Measurements from ENCODE around the gene FBXL16. TPM values are rescaled to one million over a fixed set of nuclear protein-coding genes. Genes with fewer than 3 reads are reported as not detected.

Gene FBXL16
- total and polyA plus RNA-seq, 9 of the 15 experiments (the other 6 are each of a cell fraction or from before 2014, with no cell fraction given): 0.21 to 8.2 (median 1.7) TPM

- TF ChIP-seq, protein P1, sequence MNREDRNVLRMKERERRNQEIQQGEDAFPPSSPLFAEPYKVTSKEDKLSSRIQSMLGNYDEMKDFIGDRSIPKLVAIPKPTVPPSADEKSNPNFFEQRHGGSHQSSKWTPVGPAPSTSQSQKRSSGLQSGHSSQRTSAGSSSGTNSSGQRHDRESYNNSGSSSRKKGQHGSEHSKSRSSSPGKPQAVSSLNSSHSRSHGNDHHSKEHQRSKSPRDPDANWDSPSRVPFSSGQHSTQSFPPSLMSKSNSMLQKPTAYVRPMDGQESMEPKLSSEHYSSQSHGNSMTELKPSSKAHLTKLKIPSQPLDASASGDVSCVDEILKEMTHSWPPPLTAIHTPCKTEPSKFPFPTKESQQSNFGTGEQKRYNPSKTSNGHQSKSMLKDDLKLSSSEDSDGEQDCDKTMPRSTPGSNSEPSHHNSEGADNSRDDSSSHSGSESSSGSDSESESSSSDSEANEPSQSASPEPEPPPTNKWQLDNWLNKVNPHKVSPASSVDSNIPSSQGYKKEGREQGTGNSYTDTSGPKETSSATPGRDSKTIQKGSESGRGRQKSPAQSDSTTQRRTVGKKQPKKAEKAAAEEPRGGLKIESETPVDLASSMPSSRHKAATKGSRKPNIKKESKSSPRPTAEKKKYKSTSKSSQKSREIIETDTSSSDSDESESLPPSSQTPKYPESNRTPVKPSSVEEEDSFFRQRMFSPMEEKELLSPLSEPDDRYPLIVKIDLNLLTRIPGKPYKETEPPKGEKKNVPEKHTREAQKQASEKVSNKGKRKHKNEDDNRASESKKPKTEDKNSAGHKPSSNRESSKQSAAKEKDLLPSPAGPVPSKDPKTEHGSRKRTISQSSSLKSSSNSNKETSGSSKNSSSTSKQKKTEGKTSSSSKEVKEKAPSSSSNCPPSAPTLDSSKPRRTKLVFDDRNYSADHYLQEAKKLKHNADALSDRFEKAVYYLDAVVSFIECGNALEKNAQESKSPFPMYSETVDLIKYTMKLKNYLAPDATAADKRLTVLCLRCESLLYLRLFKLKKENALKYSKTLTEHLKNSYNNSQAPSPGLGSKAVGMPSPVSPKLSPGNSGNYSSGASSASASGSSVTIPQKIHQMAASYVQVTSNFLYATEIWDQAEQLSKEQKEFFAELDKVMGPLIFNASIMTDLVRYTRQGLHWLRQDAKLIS (CRISPR knock-in tag; IDR thresholded peaks at IDR 0.05): no peak
- TF ChIP-seq ZNF282 (CRISPR knock-in tag; IDR thresholded peaks at IDR 0.05) (no peak), MEIS2 (IDR thresholded peaks at IDR 0.05; ENCODE audit: partially characterized antibody) (peak; percentile 49), ZNF589 (CRISPR knock-in tag; IDR thresholded peaks at IDR 0.05; ENCODE audit: low read depth) (no peak), HNRNPLL (IDR thresholded peaks at IDR 0.05; ENCODE audit: low read depth, low read length, poor library complexity, severe bottlenecking) (no peak), MCM7 (IDR thresholded peaks at IDR 0.05) (no peak), IRF2 (CRISPR knock-in tag; IDR thresholded peaks at IDR 0.05) (no peak), YY1 (IDR thresholded peaks at IDR 0.05; ENCODE audit: borderline replicate concordance in 1 of 3, control insufficient read depth in 1 of 3, extremely low read depth in 1 of 3, insufficient read depth in 3 of 3, insufficient read length in 1 of 3, insufficient replicate concordance in 2 of 3, low read depth in 1 of 3, low read length in 2 of 3) (peak in 1 of 3 experiments; percentile 10), MAZ (CRISPR knock-in tag; conservative IDR thresholded peaks at IDR 0.05 in 1 of 2, IDR thresholded peaks at IDR 0.05 in 1 of 2) (peak; percentile 63 to 66), HES1 (IDR thresholded peaks at IDR 0.05; ENCODE audit: low read depth) (peak; percentile 37; the same call in 1 of the 2 replicates), ZNF197 (CRISPR knock-in tag; IDR thresholded peaks at IDR 0.05; ENCODE audit: low read depth) (no peak), SP2 (IDR thresholded peaks at IDR 0.05; ENCODE audit: extremely low read depth, low read depth, low read length, poor library complexity, severe bottlenecking) (no peak), SOX6 (IDR thresholded peaks at IDR 0.05) (peak; percentile 31; the same call in 1 of the 2 replicates), HNRNPUL1 (IDR thresholded peaks at IDR 0.05; ENCODE audit: low read length) (no peak), FOXA1 (IDR thresholded peaks at IDR 0.05; ENCODE audit: borderline replicate concordance) (no peak), ELK1 (CRISPR knock-in tag; IDR thresholded peaks at IDR 0.05) (no peak)
- TF ChIP-seq, protein P2, sequence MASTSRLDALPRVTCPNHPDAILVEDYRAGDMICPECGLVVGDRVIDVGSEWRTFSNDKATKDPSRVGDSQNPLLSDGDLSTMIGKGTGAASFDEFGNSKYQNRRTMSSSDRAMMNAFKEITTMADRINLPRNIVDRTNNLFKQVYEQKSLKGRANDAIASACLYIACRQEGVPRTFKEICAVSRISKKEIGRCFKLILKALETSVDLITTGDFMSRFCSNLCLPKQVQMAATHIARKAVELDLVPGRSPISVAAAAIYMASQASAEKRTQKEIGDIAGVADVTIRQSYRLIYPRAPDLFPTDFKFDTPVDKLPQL (IDR thresholded peaks at IDR 0.05; ENCODE audit: extremely low read depth, insufficient read length): no peak
- TF ChIP-seq, protein P3, sequence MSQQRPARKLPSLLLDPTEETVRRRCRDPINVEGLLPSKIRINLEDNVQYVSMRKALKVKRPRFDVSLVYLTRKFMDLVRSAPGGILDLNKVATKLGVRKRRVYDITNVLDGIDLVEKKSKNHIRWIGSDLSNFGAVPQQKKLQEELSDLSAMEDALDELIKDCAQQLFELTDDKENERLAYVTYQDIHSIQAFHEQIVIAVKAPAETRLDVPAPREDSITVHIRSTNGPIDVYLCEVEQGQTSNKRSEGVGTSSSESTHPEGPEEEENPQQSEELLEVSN (IDR thresholded peaks at IDR 0.05; ENCODE audit: borderline replicate concordance in 1 of 2, extremely low read depth in 1 of 2, insufficient read depth in 1 of 2, insufficient read length in 1 of 2, low read depth in 1 of 2, low read length in 1 of 2, poor library complexity in 1 of 2, severe bottlenecking in 1 of 2): peak; percentile 26 to 53
Measured at GRCh38 chr16:679814-680624, 25.6 kb downstream of the FBXL16 start, which contains the start of gene STUB1 (continued).

Data from K562 (cell line).